Measurements from ENCODE around the gene KNG1. TPM values are rescaled to one million over a fixed set of nuclear protein-coding genes. Genes with fewer than 3 reads are reported as not detected.

KNG1 gene
- total and polyA plus RNA-seq, 10 of the 15 experiments (the other 5 are each of a cell fraction or from before 2014, with no cell fraction given): 0.21 TPM; not detected in 9

DNA sequence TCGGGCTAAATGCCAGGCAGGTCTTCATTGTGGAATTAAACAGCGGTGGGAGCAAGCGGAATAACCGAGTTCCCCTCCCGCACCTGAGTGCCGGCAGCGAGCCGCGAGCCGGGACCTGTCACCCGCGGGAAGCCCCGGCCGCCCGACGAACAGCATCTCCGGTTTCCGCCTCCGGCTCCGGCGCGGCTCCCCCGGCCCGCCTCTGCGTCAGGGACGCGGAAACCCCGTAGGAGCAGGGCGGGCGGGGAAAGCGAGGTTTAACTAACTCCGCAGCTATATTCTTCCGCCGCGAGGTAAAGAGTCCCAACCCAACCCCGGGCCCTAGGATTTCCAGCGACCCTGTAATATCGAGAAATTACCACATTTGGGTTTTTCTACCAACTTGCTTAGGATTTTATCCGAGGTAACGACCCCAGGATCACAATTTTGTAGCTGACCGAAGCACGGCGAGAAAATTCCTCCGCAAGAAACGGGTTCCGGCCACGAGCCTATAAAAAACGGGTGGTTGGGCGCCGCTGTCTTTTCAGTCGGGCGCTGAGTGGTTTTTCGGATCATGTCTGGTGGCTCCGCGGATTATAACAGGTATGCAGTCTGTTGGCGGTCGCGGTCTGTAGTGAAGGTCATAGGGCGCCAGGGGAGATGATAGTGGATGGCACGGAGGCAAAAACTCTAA, 66.0 kb downstream of the KNG1 start, which contains the start of gene EIF4A2:
Gene EIF4A2 (plus strand): TSS at position 520 of the 673 bp plus-strand sequence. CDS start 34 bp downstream, at position 554.
- no TSS peak for BruUV-seq (replicated peaks)
- intact Hi-C loops (cut with micrococcal nuclease; ENCODE audit: unreplicated experiment) (loop anchor here (1.0 to 10.0 kb wide), 4 partner anchors 23 to 846 kb away; partner anchors contain the start of genes DNAJB11, RFC4 and TRA2B), in situ Hi-C loops (cut with MboI) (loop anchor here (25.0 kb wide), 1 partner anchor 846 kb away; the partner anchor contains the start of gene TRA2B)
- POLR2A ChIA-PET: interaction anchor here (0.7 to 4.2 kb wide), 15 partner anchors 9 to 845 kb away, joined by 3 to 24 read pairs (median 4); partner anchors contain the start of genes DNAJB11, RFC4, RPL39L and RTP4
- Histone ChIP-seq H3K4me1 (ENCODE audit: control insufficient read depth, insufficient read depth, low read length) (no peaks in the 10 kb centered on the region), H3K9ac (ENCODE audit: control insufficient read depth, insufficient read depth, low read length) (peak within 1 kb of the TSS; percentile 100), H3K4me3 (peak within 1 kb of the TSS; percentile 78), H3K27ac (ENCODE audit: control insufficient read depth, insufficient read depth) (peak within 1 kb of the TSS; percentile 100), H3K4me2 (ENCODE audit: control insufficient read depth, insufficient read depth) (peak within 1 kb of the TSS; percentile 64), H3K9me3 (replicated peaks; ENCODE audit: control insufficient read depth, insufficient read depth, low read length) (no peaks in the 10 kb centered on the region; the same call in 1 of the 3 replicates), H4K20me1 (ENCODE audit: control insufficient read depth, insufficient read depth) (peaks cover 22% of the 10 kb centered on the region; the same call in 1 of the 2 replicates), H3K27me3 (replicated peaks in 1 of 2; ENCODE audit: control insufficient read depth in 2 of 2, insufficient read depth in 2 of 2, low read length in 1 of 2) (no peaks in the 10 kb centered on the region), H3K36me3 (ENCODE audit: control insufficient read depth in 2 of 2, insufficient read depth in 2 of 2, low read length in 1 of 2) (peaks cover 15 to 38% of the 10 kb centered on the region in 2 experiments), H3K79me2 (ENCODE audit: control insufficient read depth, insufficient read depth, low read length) (peaks cover 56% of the 10 kb centered on the region), H2AFZ (ENCODE audit: control insufficient read depth, low read depth, low read length) (peak within 1 kb of the TSS; percentile 98)
- no peak for FAIRE-seq
- WGBS (ENCODE audit: insufficient coverage, insufficient replicate concordance, low lambda C conversion rate, missing lambda C conversion rate): under 1% methylated on average over 60 of the region's 60 CpGs
- no peak for DNase-seq (ENCODE audit: low read depth, low spot score)
- SMC1A ChIA-PET (ENCODE audit: uncharacterized antibody, unreplicated experiment): interaction anchor here (0.6 to 2.5 kb wide), 8 partner anchors 9 to 840 kb away, joined by 3 to 17 read pairs (median 4); partner anchors contain the start of gene RFC4
- peak; percentile 78 for ATAC-seq
- RAD21 ChIA-PET (ENCODE audit: unreplicated experiment): interaction anchor here (1.0 to 1.6 kb wide), 3 partner anchors 38 to 218 kb away, joined by 3 to 4 read pairs (median 3); partner anchors contain the start of gene DNAJB11
- CTCF ChIA-PET: interaction anchor here (0.9 to 2.6 kb wide), 6 partner anchors 10 to 840 kb away, joined by 3 to 12 read pairs (median 4); partner anchors contain the start of gene RPL39L
- TF ChIP-seq PAX5 (IDR thresholded peaks at IDR 0.05; ENCODE audit: borderline replicate concordance, low read depth, low read length) (peak; percentile 10; the same call in 1 of the 2 replicates), SUPT20H (IDR thresholded peaks at IDR 0.05; ENCODE audit: borderline replicate concordance, control insufficient read depth, low read depth, low read length) (no peak), EED (IDR thresholded peaks at IDR 0.05; ENCODE audit: low read depth) (no peak; the same call in none of the 2 replicates), FOXK2 (IDR thresholded peaks at IDR 0.05) (peak; percentile 39; the same call in 1 of the 2 replicates), RCOR1 (conservative IDR thresholded peaks at IDR 0.05; ENCODE audit: low read depth, low read length) (no peak; the same call in 1 of the 2 replicates), RAD51 (IDR thresholded peaks at IDR 0.05) (peak; percentile 68), NRF1 (conservative IDR thresholded peaks at IDR 0.05; ENCODE audit: low read depth, low read length) (no peak), GATAD2B (conservative IDR thresholded peaks at IDR 0.05; ENCODE audit: low read depth) (peak; percentile 82), SPI1 (IDR thresholded peaks at IDR 0.05; ENCODE audit: borderline replicate concordance, insufficient read depth, low read depth, low read length) (no peak), CBX3 (IDR thresholded peaks at IDR 0.05; ENCODE audit: borderline replicate concordance, low read depth) (no peak)
- TF ChIP-seq, protein P1, sequence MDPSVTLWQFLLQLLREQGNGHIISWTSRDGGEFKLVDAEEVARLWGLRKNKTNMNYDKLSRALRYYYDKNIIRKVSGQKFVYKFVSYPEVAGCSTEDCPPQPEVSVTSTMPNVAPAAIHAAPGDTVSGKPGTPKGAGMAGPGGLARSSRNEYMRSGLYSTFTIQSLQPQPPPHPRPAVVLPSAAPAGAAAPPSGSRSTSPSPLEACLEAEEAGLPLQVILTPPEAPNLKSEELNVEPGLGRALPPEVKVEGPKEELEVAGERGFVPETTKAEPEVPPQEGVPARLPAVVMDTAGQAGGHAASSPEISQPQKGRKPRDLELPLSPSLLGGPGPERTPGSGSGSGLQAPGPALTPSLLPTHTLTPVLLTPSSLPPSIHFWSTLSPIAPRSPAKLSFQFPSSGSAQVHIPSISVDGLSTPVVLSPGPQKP (IDR thresholded peaks at IDR 0.05; ENCODE audit: low read depth, low read length): peak; percentile 43
- TF ChIP-seq, protein P2, sequence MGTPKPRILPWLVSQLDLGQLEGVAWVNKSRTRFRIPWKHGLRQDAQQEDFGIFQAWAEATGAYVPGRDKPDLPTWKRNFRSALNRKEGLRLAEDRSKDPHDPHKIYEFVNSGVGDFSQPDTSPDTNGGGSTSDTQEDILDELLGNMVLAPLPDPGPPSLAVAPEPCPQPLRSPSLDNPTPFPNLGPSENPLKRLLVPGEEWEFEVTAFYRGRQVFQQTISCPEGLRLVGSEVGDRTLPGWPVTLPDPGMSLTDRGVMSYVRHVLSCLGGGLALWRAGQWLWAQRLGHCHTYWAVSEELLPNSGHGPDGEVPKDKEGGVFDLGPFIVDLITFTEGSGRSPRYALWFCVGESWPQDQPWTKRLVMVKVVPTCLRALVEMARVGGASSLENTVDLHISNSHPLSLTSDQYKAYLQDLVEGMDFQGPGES (IDR thresholded peaks at IDR 0.05): no peak
- TF ChIP-seq, protein P3, sequence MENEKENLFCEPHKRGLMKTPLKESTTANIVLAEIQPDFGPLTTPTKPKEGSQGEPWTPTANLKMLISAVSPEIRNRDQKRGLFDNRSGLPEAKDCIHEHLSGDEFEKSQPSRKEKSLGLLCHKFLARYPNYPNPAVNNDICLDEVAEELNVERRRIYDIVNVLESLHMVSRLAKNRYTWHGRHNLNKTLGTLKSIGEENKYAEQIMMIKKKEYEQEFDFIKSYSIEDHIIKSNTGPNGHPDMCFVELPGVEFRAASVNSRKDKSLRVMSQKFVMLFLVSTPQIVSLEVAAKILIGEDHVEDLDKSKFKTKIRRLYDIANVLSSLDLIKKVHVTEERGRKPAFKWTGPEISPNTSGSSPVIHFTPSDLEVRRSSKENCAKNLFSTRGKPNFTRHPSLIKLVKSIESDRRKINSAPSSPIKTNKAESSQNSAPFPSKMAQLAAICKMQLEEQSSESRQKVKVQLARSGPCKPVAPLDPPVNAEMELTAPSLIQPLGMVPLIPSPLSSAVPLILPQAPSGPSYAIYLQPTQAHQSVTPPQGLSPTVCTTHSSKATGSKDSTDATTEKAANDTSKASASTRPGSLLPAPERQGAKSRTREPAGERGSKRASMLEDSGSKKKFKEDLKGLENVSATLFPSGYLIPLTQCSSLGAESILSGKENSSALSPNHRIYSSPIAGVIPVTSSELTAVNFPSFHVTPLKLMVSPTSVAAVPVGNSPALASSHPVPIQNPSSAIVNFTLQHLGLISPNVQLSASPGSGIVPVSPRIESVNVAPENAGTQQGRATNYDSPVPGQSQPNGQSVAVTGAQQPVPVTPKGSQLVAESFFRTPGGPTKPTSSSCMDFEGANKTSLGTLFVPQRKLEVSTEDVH (IDR thresholded peaks at IDR 0.05; ENCODE audit: low read depth, partially characterized antibody): peak; percentile 82
- TF ChIP-seq, protein P4, sequence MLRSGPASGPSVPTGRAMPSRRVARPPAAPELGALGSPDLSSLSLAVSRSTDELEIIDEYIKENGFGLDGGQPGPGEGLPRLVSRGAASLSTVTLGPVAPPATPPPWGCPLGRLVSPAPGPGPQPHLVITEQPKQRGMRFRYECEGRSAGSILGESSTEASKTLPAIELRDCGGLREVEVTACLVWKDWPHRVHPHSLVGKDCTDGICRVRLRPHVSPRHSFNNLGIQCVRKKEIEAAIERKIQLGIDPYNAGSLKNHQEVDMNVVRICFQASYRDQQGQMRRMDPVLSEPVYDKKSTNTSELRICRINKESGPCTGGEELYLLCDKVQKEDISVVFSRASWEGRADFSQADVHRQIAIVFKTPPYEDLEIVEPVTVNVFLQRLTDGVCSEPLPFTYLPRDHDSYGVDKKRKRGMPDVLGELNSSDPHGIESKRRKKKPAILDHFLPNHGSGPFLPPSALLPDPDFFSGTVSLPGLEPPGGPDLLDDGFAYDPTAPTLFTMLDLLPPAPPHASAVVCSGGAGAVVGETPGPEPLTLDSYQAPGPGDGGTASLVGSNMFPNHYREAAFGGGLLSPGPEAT (IDR thresholded peaks at IDR 0.05; ENCODE audit: low read depth): peak; percentile 85

Measured in GM12878 (cell line).